ENCODE results near the gene CDON. TPM values are rescaled to one million over a fixed set of nuclear protein-coding genes. Genes with fewer than 3 reads are reported as not detected.

Gene CDON
- total RNA-seq, 1 experiment from 2014 or later = 17.2 TPM

- H2AFZ ChIP-seq (ENCODE audit: low read length) = no peak overlapping the region
- H4K20me1 ChIP-seq (ENCODE audit: control insufficient read depth, insufficient read depth, insufficient read length) = no peaks in the 10 kb centered on the region
- no peak overlapping the region for H3T11ph ChIP-seq (ENCODE audit: low read length)
- H3K4ac ChIP-seq (ENCODE audit: low read depth, low read length) = no peak overlapping the region
- H2BK12ac ChIP-seq (ENCODE audit: insufficient read length, low read depth, low read length) = no peak overlapping the region
- Mint-ChIP-seq H3K4me3 (no peak overlapping the region), H3K36me3 (ENCODE audit: insufficient read depth in 1 of 3, low read depth in 3 of 3) (0 out of 7 replicates have a peak, but pooled peaks cover 0 to 5% (median 0%) of the 10 kb centered on the region in 3 experiments), H3K9me3 (no peaks in the 10 kb centered on the region), H3K27ac (peak overlapping the region in 2 of 3 experiments; percentile 15 to 23; a peak in 4 of 7 replicates), H3K4me1 (peaks cover 0 to 13% of the 10 kb centered on the region in 2 experiments; a peak in 2 of 4 replicates), H3K27me3 (ENCODE audit: low read depth) (no peaks in the 10 kb centered on the region)
- no peak overlapping the region for H3K56ac ChIP-seq (ENCODE audit: insufficient read length, low read depth, low read length)
- no CpG with 5 or more reads among the region's 9 CpGs for WGBS (ENCODE audit: extremely low coverage, insufficient read length, low lambda C conversion rate)
- no peak overlapping the region for H2AK5ac ChIP-seq (ENCODE audit: insufficient read length, low read length)
- no peak overlapping the region for H3K4me2 ChIP-seq (ENCODE audit: insufficient read depth, insufficient read length, low read length)
- no peaks in the 10 kb centered on the region for H3K9me3 ChIP-seq (ENCODE audit: control insufficient read depth, low read depth, low read length)
- no peak overlapping the region for H3K23ac ChIP-seq (ENCODE audit: insufficient read length, low read depth, low read length)
- no peaks in the 10 kb centered on the region; the same call in 1 of the 2 replicates for H3K79me2 ChIP-seq (ENCODE audit: insufficient read depth, low read length)
- no peak for DNase-seq
- no peak overlapping the region for H2BK15ac ChIP-seq (ENCODE audit: low read depth, low read length)
- H4K5ac ChIP-seq (ENCODE audit: insufficient read length, low read depth, low read length) = no peak overlapping the region
- H3K9ac ChIP-seq (ENCODE audit: extremely low read depth, insufficient read length, low read length) = no peak overlapping the region
- no peak overlapping the region; the same call in 1 of the 2 replicates for H3K14ac ChIP-seq (ENCODE audit: insufficient read depth, low read length)
- H2BK5ac ChIP-seq (ENCODE audit: insufficient read length, low read length) = no peak overlapping the region
- H2BK20ac ChIP-seq (ENCODE audit: low read depth, low read length, poor library complexity, severe bottlenecking) = no peak overlapping the region
- TF ChIP-seq, protein P1, sequence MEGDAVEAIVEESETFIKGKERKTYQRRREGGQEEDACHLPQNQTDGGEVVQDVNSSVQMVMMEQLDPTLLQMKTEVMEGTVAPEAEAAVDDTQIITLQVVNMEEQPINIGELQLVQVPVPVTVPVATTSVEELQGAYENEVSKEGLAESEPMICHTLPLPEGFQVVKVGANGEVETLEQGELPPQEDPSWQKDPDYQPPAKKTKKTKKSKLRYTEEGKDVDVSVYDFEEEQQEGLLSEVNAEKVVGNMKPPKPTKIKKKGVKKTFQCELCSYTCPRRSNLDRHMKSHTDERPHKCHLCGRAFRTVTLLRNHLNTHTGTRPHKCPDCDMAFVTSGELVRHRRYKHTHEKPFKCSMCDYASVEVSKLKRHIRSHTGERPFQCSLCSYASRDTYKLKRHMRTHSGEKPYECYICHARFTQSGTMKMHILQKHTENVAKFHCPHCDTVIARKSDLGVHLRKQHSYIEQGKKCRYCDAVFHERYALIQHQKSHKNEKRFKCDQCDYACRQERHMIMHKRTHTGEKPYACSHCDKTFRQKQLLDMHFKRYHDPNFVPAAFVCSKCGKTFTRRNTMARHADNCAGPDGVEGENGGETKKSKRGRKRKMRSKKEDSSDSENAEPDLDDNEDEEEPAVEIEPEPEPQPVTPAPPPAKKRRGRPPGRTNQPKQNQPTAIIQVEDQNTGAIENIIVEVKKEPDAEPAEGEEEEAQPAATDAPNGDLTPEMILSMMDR (conservative IDR thresholded peaks at IDR 0.05) = no peak
- H3K27ac ChIP-seq (ENCODE audit: insufficient read length, low read depth, low read length) = no peak overlapping the region
- no peak overlapping the region for H4K91ac ChIP-seq (ENCODE audit: insufficient read length, low read depth, low read length)
- no peak overlapping the region for H2BK120ac ChIP-seq (ENCODE audit: low read depth, low read length, poor library complexity, severe bottlenecking)
- H3K27me3 ChIP-seq (ENCODE audit: insufficient read depth, low read length) = no peaks in the 10 kb centered on the region
- H3K79me1 ChIP-seq (ENCODE audit: insufficient read depth, low read depth, low read length, poor library complexity, severe bottlenecking) = no peaks in the 10 kb centered on the region
- no peak overlapping the region for H4K8ac ChIP-seq (replicated peaks; ENCODE audit: insufficient read length, low read depth, low read length)
- H3K23me2 ChIP-seq (ENCODE audit: insufficient read length, low read depth, low read length, poor library complexity, severe bottlenecking) = no peaks in the 10 kb centered on the region
- no peak overlapping the region for H3K18ac ChIP-seq (ENCODE audit: insufficient read length, low read depth, low read length)
- H3K4me1 ChIP-seq (ENCODE audit: insufficient read depth, low read length) = no peaks in the 10 kb centered on the region; the same call in 1 of the 2 replicates
These were observed 23.0 kb downstream of the CDON start for GRCh38 chr11:126039485-126040271.

Data from H9 (cell line).